ENCODE data around the gene RNH1.

RNH1 gene

GRCh38 chr11:488062-488461, 19.0 kb downstream of the RNH1 start:
- no peaks in the 10 kb centered on the region for H3K9me2 ChIP-seq (replicated peaks; ENCODE audit: insufficient read depth, low read length)
- H3K27ac ChIP-seq (ENCODE audit: low read depth, low read length), result no peak overlapping the region
- no peaks in the 10 kb centered on the region for H3K36me3 ChIP-seq (ENCODE audit: low read length)
- no peaks in the 10 kb centered on the region for H3K9me3 ChIP-seq (ENCODE audit: insufficient read depth, low read length)
- no peaks in the 10 kb centered on the region for H3K27me3 ChIP-seq (ENCODE audit: low read length)
- H4K20me1 ChIP-seq (ENCODE audit: low read depth, low read length), result no peaks in the 10 kb centered on the region
- no peak overlapping the region for H3K9ac ChIP-seq (ENCODE audit: low read length)
- H2AFZ ChIP-seq (ENCODE audit: low read depth, low read length, severe bottlenecking), result no peak overlapping the region
- TF ChIP-seq EZH2phosphoT487 (conservative IDR thresholded peaks at IDR 0.05; ENCODE audit: low read length) (no peak), CTCF (IDR thresholded peaks at IDR 0.05; ENCODE audit: insufficient read depth, low read length, poor library complexity, severe bottlenecking) (no peak)
- H3K79me2 ChIP-seq (ENCODE audit: insufficient read depth, low read length), result no peaks in the 10 kb centered on the region
- no peak overlapping the region for H3K4me3 ChIP-seq (ENCODE audit: insufficient read depth, low read length, poor library complexity, severe bottlenecking)
- H3F3A ChIP-seq (ENCODE audit: insufficient read depth), result no peaks in the 10 kb centered on the region
- no peak overlapping the region for H3K4me2 ChIP-seq (ENCODE audit: low read depth, low read length, poor library complexity, severe bottlenecking)

- H3K27me3 ChIP-seq (ENCODE audit: low read length), result no peaks in the 10 kb centered on the region
- no peak for TF ChIP-seq CTCF (IDR thresholded peaks at IDR 0.05; ENCODE audit: insufficient read depth, low read length, poor library complexity, severe bottlenecking)
- no peak for TF ChIP-seq EZH2phosphoT487 (conservative IDR thresholded peaks at IDR 0.05; ENCODE audit: low read length)
- no peaks in the 10 kb centered on the region for H3K79me2 ChIP-seq (ENCODE audit: insufficient read depth, low read length)
- no peaks in the 10 kb centered on the region for H3K9me2 ChIP-seq (replicated peaks; ENCODE audit: insufficient read depth, low read length)
- H3K4me2 ChIP-seq (ENCODE audit: low read depth, low read length, poor library complexity, severe bottlenecking), result no peak overlapping the region
- no peak overlapping the region for H3K4me3 ChIP-seq (ENCODE audit: insufficient read depth, low read length, poor library complexity, severe bottlenecking)
- H3F3A ChIP-seq (ENCODE audit: insufficient read depth), result no peaks in the 10 kb centered on the region
- no peaks in the 10 kb centered on the region for H4K20me1 ChIP-seq (ENCODE audit: low read depth, low read length)
- no peaks in the 10 kb centered on the region for H3K9me3 ChIP-seq (ENCODE audit: insufficient read depth, low read length)
- H3K27ac ChIP-seq (ENCODE audit: low read depth, low read length), result no peak overlapping the region
- H2AFZ ChIP-seq (ENCODE audit: low read depth, low read length, severe bottlenecking), result no peak overlapping the region
- H3K9ac ChIP-seq (ENCODE audit: low read length), result no peak overlapping the region
- no peaks in the 10 kb centered on the region for H3K36me3 ChIP-seq (ENCODE audit: low read length)
Measured at GRCh38 chr11:487571-488021, 19.4 kb downstream of the RNH1 start.

- H3K36me3 ChIP-seq (ENCODE audit: low read length), result no peaks in the 10 kb centered on the region
- H3K9me3 ChIP-seq (ENCODE audit: insufficient read depth, low read length), result no peaks in the 10 kb centered on the region
- H3K79me2 ChIP-seq (ENCODE audit: insufficient read depth, low read length), result no peaks in the 10 kb centered on the region
- no peak overlapping the region for H2AFZ ChIP-seq (ENCODE audit: low read depth, low read length, severe bottlenecking)
- H4K20me1 ChIP-seq (ENCODE audit: low read depth, low read length), result no peaks in the 10 kb centered on the region
- no peak overlapping the region for H3K9ac ChIP-seq (ENCODE audit: low read length)
- no peak overlapping the region for H3K4me3 ChIP-seq (ENCODE audit: insufficient read depth, low read length, poor library complexity, severe bottlenecking)
- no peak for TF ChIP-seq CTCF (IDR thresholded peaks at IDR 0.05; ENCODE audit: insufficient read depth, low read length, poor library complexity, severe bottlenecking)
- no peak for TF ChIP-seq EZH2phosphoT487 (conservative IDR thresholded peaks at IDR 0.05; ENCODE audit: low read length)
- H3K27ac ChIP-seq (ENCODE audit: low read depth, low read length), result no peak overlapping the region
- H3K9me2 ChIP-seq (replicated peaks; ENCODE audit: insufficient read depth, low read length), result no peaks in the 10 kb centered on the region
- no peaks in the 10 kb centered on the region for H3K27me3 ChIP-seq (ENCODE audit: low read length)
- no peaks in the 10 kb centered on the region for H3F3A ChIP-seq (ENCODE audit: insufficient read depth)
- no peak overlapping the region for H3K4me2 ChIP-seq (ENCODE audit: low read depth, low read length, poor library complexity, severe bottlenecking)
Measured at GRCh38 chr11:486189-486588, 20.9 kb downstream of the RNH1 start.
